ENCODE data around the gene EHMT1.

GRCh38 chr9:137689745-137690529, 71.1 kb downstream of the EHMT1 start:
- TF ChIP-seq POLR2AphosphoS5 (IDR thresholded peaks at IDR 0.05; ENCODE audit: low read depth), result no peak
- TF ChIP-seq CTCF (IDR thresholded peaks at IDR 0.05; ENCODE audit: insufficient read depth, low read length), result no peak
